ENCODE measurements around the gene PLEKHF1.

The PLEKHF1 gene

GRCh38 chr19:29715701-29716581, 50.7 kb downstream of the PLEKHF1 start:
- no peak for TF ChIP-seq CTCF (IDR thresholded peaks at IDR 0.05)

- no peak for TF ChIP-seq CTCF (IDR thresholded peaks at IDR 0.05)
Observed at GRCh38 chr19:29717051-29717450, 51.8 kb downstream of the PLEKHF1 start.

GRCh38 chr19:29724102-29724641, 58.9 kb downstream of the PLEKHF1 start:
- TF ChIP-seq CTCF (IDR thresholded peaks at IDR 0.05) = no peak

- no peak for TF ChIP-seq CTCF (IDR thresholded peaks at IDR 0.05)
Observed at GRCh38 chr19:29724746-29725145, 59.5 kb downstream of the PLEKHF1 start.
